AG04449 (cell line): ENCODE results near the gene NR6A1.

Experiments
- CTCF ChIA-PET: fragments of 350-600 bp; formaldehyde crosslinking; extraction: SDS; loops from one replicate; lab custom pipeline; 2021; ENCODE audit warnings: antibody characterized with exemption; lab: Yijun Ruan, JAX
- POLR2A ChIA-PET: fragments of 400-600, 350-600 bp; formaldehyde crosslinking; extraction: SDS; loops from one replicate; lab custom pipeline; 2020; ENCODE audit warnings: antibody characterized with exemption, inconsistent platforms; lab: Yijun Ruan, JAX
- DNase-seq: peaks from one replicate; pipeline ENCODE4 v3.0.0-alpha.2; 2010; ENCODE audit warnings: low read depth, low spot score
- H3K4me3 ChIP-seq: 2 replicates; pipeline ENCODE4 v1.5.1; 2011; ENCODE audit warnings: low read depth, mild to moderate bottlenecking, control low read depth, low read length
- TF ChIP-seq, protein P1 (sequence below): IDR thresholded peaks from one replicate; pipeline ENCODE4 v1.5.1; 2011; ENCODE audit warnings: mild to moderate bottlenecking, moderate library complexity, low read length, control low read depth, inconsistent platforms; ENCODE audit not compliant: insufficient read depth; ENCODE audit errors: missing control alignments

The NR6A1 gene

DNA sequence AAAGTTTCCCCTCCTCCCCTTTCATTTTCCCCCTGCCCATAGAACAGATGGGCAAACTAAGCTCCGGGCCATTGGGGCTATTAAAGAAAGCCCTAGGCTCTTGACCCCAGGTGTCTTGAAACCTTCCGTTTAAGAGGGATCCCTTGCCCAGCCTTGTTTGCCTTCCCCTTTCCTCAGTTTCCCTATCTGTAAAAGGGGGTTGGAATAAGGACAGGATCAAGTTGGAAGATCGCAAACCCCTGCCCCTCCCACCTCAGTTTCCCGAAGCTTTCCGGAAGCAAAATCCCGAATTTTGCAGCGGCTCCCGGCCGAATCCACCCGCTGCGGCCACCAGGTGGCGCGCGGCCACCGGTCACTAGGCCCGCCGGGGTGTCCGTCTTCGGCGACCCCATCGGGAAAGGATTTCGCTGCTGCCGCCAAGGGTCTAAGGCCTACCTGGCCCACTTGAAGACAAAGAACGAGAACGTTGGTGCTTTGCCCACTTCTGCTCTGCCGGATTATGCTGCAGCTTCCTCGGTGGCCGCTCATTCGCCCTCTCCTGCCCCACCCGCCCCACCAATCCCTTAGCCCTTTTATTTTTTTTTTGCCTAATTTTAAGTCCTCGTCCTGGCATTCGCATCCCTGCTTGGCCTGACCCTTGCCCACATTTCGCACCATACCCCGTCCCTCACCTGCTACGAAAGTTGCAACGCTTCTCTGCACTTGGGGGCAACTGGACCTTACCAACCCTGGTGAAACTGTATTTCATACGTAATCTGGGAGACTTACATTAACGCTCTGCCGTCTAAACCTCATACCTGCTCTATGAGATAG, 962 bp upstream of the NR6A1 start:
- POLR2A ChIA-PET: interaction anchor here (1.2 to 1.9 kb wide), 3 partner anchors 81 to 89 kb away, joined by 4 to 7 read pairs (median 5); partner anchors contain the start of genes RPL35 and WDR38
- peak overlapping the region; percentile 65 for H3K4me3 ChIP-seq
- CTCF ChIA-PET: interaction anchor here (0.7 to 16.2 kb wide), 47 partner anchors 8 to 610 kb away, joined by 3 to 2098 read pairs (median 5); partner anchors contain the start of genes ARPC5L, PSMB7, RPL35 and WDR38

DNA sequence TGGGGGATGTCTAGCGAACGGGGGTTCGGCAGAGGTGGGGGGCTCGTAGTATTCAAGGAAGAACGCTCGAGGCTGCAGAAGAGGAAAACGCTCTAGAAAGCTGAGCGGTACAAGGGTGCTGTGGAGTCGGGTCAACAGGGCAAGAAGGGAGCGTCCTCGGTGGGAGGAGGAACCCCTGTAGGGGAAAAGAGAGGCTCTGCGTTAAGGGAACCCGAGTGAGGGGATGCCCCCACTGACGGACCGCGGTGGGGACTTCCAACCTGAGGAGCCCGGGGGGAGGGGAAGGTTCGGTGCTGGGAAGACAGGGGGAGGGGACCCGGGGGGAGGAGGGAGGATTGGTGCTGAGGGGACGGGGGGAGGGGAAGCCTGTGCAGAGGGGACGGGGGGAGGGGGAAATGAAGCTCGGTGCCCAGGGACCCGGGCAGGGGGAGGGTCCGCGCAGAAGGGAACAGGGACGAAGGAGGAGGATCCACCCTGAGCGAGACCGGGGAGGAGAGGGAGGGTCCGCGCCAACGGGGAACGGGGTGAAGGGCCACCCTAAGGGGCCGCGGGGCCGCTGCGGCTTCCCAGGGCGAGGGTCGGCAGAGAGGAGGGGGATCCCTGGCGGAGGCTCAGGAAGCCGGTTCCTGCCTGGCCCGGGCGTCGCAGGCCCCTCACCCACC, 621 bp downstream of the NR6A1 start:
- POLR2A ChIA-PET: interaction anchor here (0.8 to 1.2 kb wide), 2 partner anchors 90 to 92 kb away, joined by 5 read pairs; partner anchors contain the start of genes ARPC5L and RPL35
- CTCF ChIA-PET: interaction anchor here (0.8 to 16.2 kb wide), 20 partner anchors 7 to 604 kb away, joined by 3 to 2098 read pairs (median 14); partner anchors contain the start of genes ARPC5L, RPL35 and WDR38

More for the DNA sequence above, 962 bp upstream of the NR6A1 start:
- DNase-seq: no peak
- TF ChIP-seq, protein P1, sequence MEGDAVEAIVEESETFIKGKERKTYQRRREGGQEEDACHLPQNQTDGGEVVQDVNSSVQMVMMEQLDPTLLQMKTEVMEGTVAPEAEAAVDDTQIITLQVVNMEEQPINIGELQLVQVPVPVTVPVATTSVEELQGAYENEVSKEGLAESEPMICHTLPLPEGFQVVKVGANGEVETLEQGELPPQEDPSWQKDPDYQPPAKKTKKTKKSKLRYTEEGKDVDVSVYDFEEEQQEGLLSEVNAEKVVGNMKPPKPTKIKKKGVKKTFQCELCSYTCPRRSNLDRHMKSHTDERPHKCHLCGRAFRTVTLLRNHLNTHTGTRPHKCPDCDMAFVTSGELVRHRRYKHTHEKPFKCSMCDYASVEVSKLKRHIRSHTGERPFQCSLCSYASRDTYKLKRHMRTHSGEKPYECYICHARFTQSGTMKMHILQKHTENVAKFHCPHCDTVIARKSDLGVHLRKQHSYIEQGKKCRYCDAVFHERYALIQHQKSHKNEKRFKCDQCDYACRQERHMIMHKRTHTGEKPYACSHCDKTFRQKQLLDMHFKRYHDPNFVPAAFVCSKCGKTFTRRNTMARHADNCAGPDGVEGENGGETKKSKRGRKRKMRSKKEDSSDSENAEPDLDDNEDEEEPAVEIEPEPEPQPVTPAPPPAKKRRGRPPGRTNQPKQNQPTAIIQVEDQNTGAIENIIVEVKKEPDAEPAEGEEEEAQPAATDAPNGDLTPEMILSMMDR: peak; percentile 91

DNA sequence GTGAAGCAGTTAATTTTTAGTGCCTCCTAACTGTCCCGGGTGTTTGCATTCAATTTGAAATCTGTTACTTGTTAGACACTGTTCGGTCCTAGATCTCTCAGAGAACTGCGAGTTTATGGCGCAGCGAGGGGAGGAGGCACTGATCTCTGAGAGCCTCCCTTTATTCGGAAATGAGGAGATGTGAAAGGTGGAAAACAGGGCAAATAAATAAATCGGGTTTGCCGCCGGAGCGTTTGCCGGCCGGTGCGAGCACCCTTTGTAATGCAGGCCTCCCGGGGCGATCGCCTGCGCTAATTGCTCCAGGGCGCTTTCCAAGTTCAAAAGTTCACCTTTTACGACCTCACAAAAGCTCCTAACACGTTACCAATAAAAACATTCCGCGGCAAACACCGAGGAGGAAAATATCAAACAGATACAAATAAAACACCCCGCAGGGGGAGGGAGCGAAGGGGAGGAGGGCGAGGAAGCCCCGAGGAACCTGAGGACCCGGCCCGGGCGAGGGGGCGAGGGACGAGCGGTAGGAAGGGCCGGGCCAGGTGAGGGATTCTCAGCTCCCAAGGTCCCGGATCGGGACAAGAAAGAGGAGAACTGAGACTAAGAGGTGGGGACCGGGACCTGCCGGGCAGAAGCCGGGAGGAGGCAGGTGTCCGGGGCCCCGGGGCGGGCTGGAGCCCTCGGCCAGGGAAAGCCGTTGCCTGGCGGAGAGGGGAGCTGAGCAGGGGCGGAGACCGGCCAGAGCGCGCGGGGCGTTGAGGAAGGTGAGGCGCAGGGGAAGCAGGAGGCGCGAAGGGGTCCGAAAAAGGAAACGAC, 1.4 kb downstream of the NR6A1 start:
- H3K4me3 ChIP-seq: peak overlapping the region; percentile 41
- TF ChIP-seq, protein P1: no peak
- CTCF ChIA-PET: interaction anchor here (1.2 to 16.2 kb wide), 10 partner anchors 6 to 218 kb away, joined by 3 to 2098 read pairs (median 32); partner anchors contain the start of genes ARPC5L, RPL35 and WDR38
- POLR2A ChIA-PET: no interaction called here
- DNase-seq: no peak

More for the DNA sequence above, 621 bp downstream of the NR6A1 start:
- DNase-seq: no peak
- peak overlapping the region; percentile 65 for H3K4me3 ChIP-seq
- TF ChIP-seq, protein P1: no peak

DNA sequence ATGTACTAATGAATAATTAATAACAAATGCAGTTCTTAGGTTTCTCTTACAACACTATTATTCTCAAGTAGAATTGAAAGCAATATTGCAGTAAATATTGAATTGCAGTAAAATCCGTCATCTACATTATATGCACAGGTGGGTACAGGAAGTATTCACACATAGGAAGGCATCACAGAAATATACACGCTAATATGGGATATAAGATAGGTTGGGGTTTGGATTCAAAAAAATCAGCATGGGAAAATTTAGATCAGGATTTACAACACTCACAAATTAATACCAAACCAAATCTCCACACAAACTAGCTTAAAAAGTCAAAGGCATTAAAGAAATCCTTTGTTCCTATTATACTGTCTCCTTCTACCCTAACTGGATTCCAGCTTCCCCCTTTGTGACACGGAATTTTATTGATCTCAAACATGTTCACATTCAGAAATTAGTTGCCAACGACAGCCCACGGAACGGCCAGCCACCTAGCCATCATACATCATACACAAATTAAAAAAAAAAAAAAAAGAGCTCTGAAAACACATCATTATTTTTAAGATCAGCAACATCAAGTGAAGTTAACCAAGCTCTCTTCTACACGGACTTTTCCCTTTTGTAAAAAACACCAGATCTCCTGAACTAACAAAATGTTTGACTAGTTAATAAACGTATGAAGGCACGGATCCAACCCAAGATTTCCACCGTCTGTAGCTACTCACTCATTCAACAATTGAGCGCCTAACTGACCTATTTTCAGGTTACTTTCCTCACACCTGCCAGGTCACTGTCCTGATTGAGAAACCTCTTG, 2.2 kb downstream of the NR6A1 start:
- ChIA-PET POLR2A (no interaction called here), CTCF (interaction anchor here (1.2 to 16.2 kb wide), 6 partner anchors 10 to 217 kb away, joined by 3 to 2098 read pairs (median 58); partner anchors contain the start of genes ARPC5L, RPL35 and WDR38)
- TF ChIP-seq, protein P1: no peak
- no peak for DNase-seq
- no peak overlapping the region for H3K4me3 ChIP-seq

DNA sequence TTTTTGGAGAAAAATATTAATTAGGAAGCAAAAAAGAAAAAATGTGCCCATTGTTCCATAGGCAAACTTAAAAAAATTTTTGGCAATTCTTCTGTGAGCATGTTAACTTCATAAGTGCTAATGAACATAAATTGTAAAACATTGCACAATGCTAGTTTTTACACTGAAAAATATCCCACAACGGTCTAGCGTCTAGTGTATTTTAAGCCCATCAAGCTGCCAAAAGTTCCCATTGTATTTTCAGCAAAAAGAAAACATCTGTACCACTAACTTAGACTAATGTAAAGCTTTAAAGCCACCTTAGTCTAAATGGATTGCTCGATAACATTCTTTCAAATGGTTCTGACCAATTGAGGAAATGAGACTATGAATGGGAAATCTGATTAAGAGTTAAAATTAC, 2.8 kb downstream of the NR6A1 start:
- ChIA-PET CTCF (interaction anchor here (1.3 to 16.2 kb wide), 4 partner anchors 14 to 217 kb away, joined by 4 to 2098 read pairs (median 84); partner anchors contain the start of genes ARPC5L, RPL35 and WDR38), POLR2A (no interaction called here)
- DNase-seq: no peak
- TF ChIP-seq, protein P1: no peak
- no peak overlapping the region for H3K4me3 ChIP-seq
